DOHH2 (cell line): ENCODE results near the gene ROR1.

Source experiments
- H3F3A ChIP-seq: fragments of 200-600 bp; sonication (generic), shearing (Covaris generic); 2 replicates; pipeline ENCODE4 v1.6.0; 2016; ENCODE audit warnings: antibody characterized with exemption, mild to moderate bottlenecking; ENCODE audit not compliant: control insufficient read depth, insufficient read depth
- H3K27ac ChIP-seq: fragments of 200-600 bp; sonication (generic); 2 replicates; pipeline ENCODE4 v1.5.1; 2014; ENCODE audit warnings: low read depth, mild to moderate bottlenecking, low read length, moderate library complexity
- H3K27me3 ChIP-seq: fragments of 200-600 bp; sonication (generic); 2 replicates; pipeline ENCODE4 v1.6.1; 2014; ENCODE audit warnings: mild to moderate bottlenecking, low read length, mixed read lengths; ENCODE audit not compliant: control insufficient read depth
- H3K36me3 ChIP-seq: fragments of 200-600 bp; sonication (generic); 2 replicates; pipeline ENCODE4 v1.6.1; 2014; ENCODE audit warnings: mild to moderate bottlenecking, low read length, moderate library complexity, mixed read lengths; ENCODE audit not compliant: control insufficient read depth
- H3K4me1 ChIP-seq: fragments of 200-600 bp; sonication (generic); 2 replicates; pipeline ENCODE4 v1.6.1; 2014; ENCODE audit warnings: mild to moderate bottlenecking, low read length, mixed read lengths; ENCODE audit not compliant: control insufficient read depth
- H3K4me2 ChIP-seq: fragments of 200-600 bp; sonication (generic); 2 replicates; pipeline ENCODE4 v1.6.0; 2014; ENCODE audit warnings: mild to moderate bottlenecking, low read length, moderate library complexity
- H3K4me3 ChIP-seq: fragments of 200-600 bp; sonication (generic); 2 replicates; pipeline ENCODE4 v1.5.1; 2014; ENCODE audit warnings: mild to moderate bottlenecking, low read length, mixed read lengths
- H3K79me2 ChIP-seq: fragments of 200-600 bp; sonication (generic); 2 replicates; pipeline ENCODE4 v1.6.1; 2014; ENCODE audit warnings: mild to moderate bottlenecking, low read length, mixed read lengths; ENCODE audit not compliant: control insufficient read depth
- H3K9me2 ChIP-seq: fragments of 200-600 bp; sonication (generic); replicated peaks from 2 replicates; pipeline ENCODE4 v1.6.1; 2014; ENCODE audit warnings: mild to moderate bottlenecking, low read length, mixed read lengths; ENCODE audit not compliant: control insufficient read depth
- H3K9me3 ChIP-seq: fragments of 200-600 bp; sonication (generic); 2 replicates; pipeline ENCODE4 v1.6.1; 2014; ENCODE audit warnings: antibody characterized with exemption, low read length, mixed read lengths; ENCODE audit not compliant: control insufficient read depth, insufficient read depth
- H4K20me1 ChIP-seq: fragments of 200-600 bp; sonication (generic); 2 replicates; pipeline ENCODE4 v1.6.0; 2014; ENCODE audit warnings: low read depth, mild to moderate bottlenecking, antibody characterized with exemption, low read length, moderate library complexity; ENCODE audit not compliant: control insufficient read depth, insufficient read depth
- CTCF ChIP-seq: fragments of 200-600 bp; sonication (generic); IDR thresholded peaks from one replicate; pipeline ENCODE4 v1.5.1; 2014; ENCODE audit warnings: antibody characterized with exemption, mild to moderate bottlenecking, low read depth, low read length; ENCODE audit not compliant: poor library complexity, severe bottlenecking
- EZH2phosphoT487 ChIP-seq: fragments of 200-600 bp; sonication (generic); IDR thresholded peaks from 2 replicates; pipeline ENCODE4 v1.6.1; 2017; ENCODE audit warnings: borderline replicate concordance, mild to moderate bottlenecking, antibody characterized with exemption, low read length, moderate library complexity, mixed read lengths

ROR1 gene

GRCh38 chr1:63958556-63958955 lies 184.7 kb downstream of the ROR1 start:
- TF ChIP-seq CTCF (no peak), EZH2phosphoT487 (no peak)
- no peaks in the 10 kb centered on the region for H3K9me3 ChIP-seq
- H3K79me2 ChIP-seq: no peaks in the 10 kb centered on the region

GRCh38 chr1:63960326-63960725 lies 186.5 kb downstream of the ROR1 start:
- H3K79me2 ChIP-seq: no peaks in the 10 kb centered on the region
- H3K4me2 ChIP-seq: no peak overlapping the region
- H3K9me2 ChIP-seq: no peaks in the 10 kb centered on the region
- no peak overlapping the region for H3K27ac ChIP-seq
- no peaks in the 10 kb centered on the region for H4K20me1 ChIP-seq
- no peaks in the 10 kb centered on the region for H3K4me1 ChIP-seq
- H3K4me3 ChIP-seq: no peak overlapping the region
- TF ChIP-seq CTCF (no peak), EZH2phosphoT487 (no peak)
- no peaks in the 10 kb centered on the region for H3K36me3 ChIP-seq
- no peaks in the 10 kb centered on the region for H3K27me3 ChIP-seq
- no peaks in the 10 kb centered on the region for H3K9me3 ChIP-seq
- H3F3A ChIP-seq: no peaks in the 10 kb centered on the region

More at GRCh38 chr1:63958556-63958955, 184.7 kb downstream of the ROR1 start:
- Histone ChIP-seq H3K4me2 (no peak overlapping the region), H3K36me3 (no peaks in the 10 kb centered on the region), H3K27ac (no peak overlapping the region), H4K20me1 (no peaks in the 10 kb centered on the region), H3K4me3 (no peak overlapping the region), H3K27me3 (no peaks in the 10 kb centered on the region), H3F3A (no peaks in the 10 kb centered on the region), H3K4me1 (no peaks in the 10 kb centered on the region), H3K9me2 (no peaks in the 10 kb centered on the region)

GRCh38 chr1:63966016-63966415 lies 192.2 kb downstream of the ROR1 start:
- Histone ChIP-seq H3K27me3 (no peaks in the 10 kb centered on the region), H3K36me3 (no peaks in the 10 kb centered on the region), H3K9me3 (no peaks in the 10 kb centered on the region), H3K79me2 (no peaks in the 10 kb centered on the region), H3K27ac (no peak overlapping the region), H3K9me2 (no peaks in the 10 kb centered on the region), H3F3A (no peaks in the 10 kb centered on the region), H3K4me2 (no peak overlapping the region), H3K4me1 (no peaks in the 10 kb centered on the region), H4K20me1 (no peaks in the 10 kb centered on the region), H3K4me3 (no peak overlapping the region)
- TF ChIP-seq EZH2phosphoT487 (no peak), CTCF (no peak)

- TF ChIP-seq CTCF (no peak), EZH2phosphoT487 (no peak)
- Histone ChIP-seq H3K4me1 (no peaks in the 10 kb centered on the region), H3F3A (no peaks in the 10 kb centered on the region), H4K20me1 (no peaks in the 10 kb centered on the region), H3K27ac (no peak overlapping the region), H3K4me2 (no peak overlapping the region), H3K27me3 (no peaks in the 10 kb centered on the region), H3K36me3 (no peaks in the 10 kb centered on the region), H3K79me2 (no peaks in the 10 kb centered on the region), H3K9me2 (no peaks in the 10 kb centered on the region), H3K9me3 (no peaks in the 10 kb centered on the region), H3K4me3 (no peak overlapping the region)
These were observed 194.1 kb downstream of the ROR1 start for GRCh38 chr1:63967901-63968300.
